Ishikawa (cell line): ENCODE results near the gene SLC39A6.

ENCODE experiments used
- CEBPB ChIP-seq: IDR thresholded peaks from 2 replicates; pipeline ENCODE4 v1.6.1; 2012
- CREB1 ChIP-seq: IDR thresholded peaks from 2 replicates; pipeline ENCODE4 v1.6.1; 2012; ENCODE audit warnings: low read depth
- EGR1 ChIP-seq: IDR thresholded peaks from 2 replicates; pipeline ENCODE4 v1.6.1; 2012
- EP300 ChIP-seq: IDR thresholded peaks from 2 replicates; pipeline ENCODE4 v1.6.1; 2012; ENCODE audit warnings: borderline replicate concordance
- FOXM1 ChIP-seq: IDR thresholded peaks from 2 replicates; pipeline ENCODE4 v1.6.1; 2012; ENCODE audit warnings: low read depth, borderline replicate concordance
- NFIC ChIP-seq: IDR thresholded peaks from 2 replicates; pipeline ENCODE4 v1.6.1; 2012
- RAD21 ChIP-seq: IDR thresholded peaks from 2 replicates; pipeline ENCODE4 v1.6.1; 2012; ENCODE audit warnings: low read depth
- REST ChIP-seq: IDR thresholded peaks from 2 replicates; pipeline ENCODE4 v1.6.1; 2012; ENCODE audit warnings: low read depth, mild to moderate bottlenecking
- TAF1 ChIP-seq: IDR thresholded peaks from 2 replicates; pipeline ENCODE4 v1.6.1; 2012; ENCODE audit warnings: low read depth, mild to moderate bottlenecking
- TCF12 ChIP-seq: IDR thresholded peaks from 2 replicates; pipeline ENCODE4 v1.6.1; 2012; ENCODE audit warnings: low read depth
- TEAD4 ChIP-seq: IDR thresholded peaks from 2 replicates; pipeline ENCODE4 v1.6.1; 2012
- USF1 ChIP-seq: IDR thresholded peaks from 2 replicates; pipeline ENCODE4 v1.6.1; 2012
- YY1 ChIP-seq: IDR thresholded peaks from 2 replicates; pipeline ENCODE4 v1.6.1; 2012; ENCODE audit warnings: low read depth
- ZBTB7A ChIP-seq: IDR thresholded peaks from 2 replicates; pipeline ENCODE4 v1.6.1; 2012; ENCODE audit warnings: low read depth
- TF ChIP-seq, protein P1 (sequence below): IDR thresholded peaks from 2 replicates; pipeline ENCODE4 v1.6.1; 2012

Gene SLC39A6

GRCh38 chr18:36066686-36067054 lies 62.5 kb downstream of the SLC39A6 start:
- no peak for TF ChIP-seq USF1
- no peak for TF ChIP-seq TEAD4
- TF ChIP-seq NFIC, result no peak
- no peak for TF ChIP-seq TAF1
- no peak for TF ChIP-seq ZBTB7A
- no peak for TF ChIP-seq YY1
- no peak for TF ChIP-seq RAD21
- TF ChIP-seq, protein P1, sequence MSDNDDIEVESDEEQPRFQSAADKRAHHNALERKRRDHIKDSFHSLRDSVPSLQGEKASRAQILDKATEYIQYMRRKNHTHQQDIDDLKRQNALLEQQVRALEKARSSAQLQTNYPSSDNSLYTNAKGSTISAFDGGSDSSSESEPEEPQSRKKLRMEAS, result no peak
- TF ChIP-seq CREB1, result no peak
- no peak for TF ChIP-seq EP300
- no peak for TF ChIP-seq REST
- no peak for TF ChIP-seq EGR1

DNA sequence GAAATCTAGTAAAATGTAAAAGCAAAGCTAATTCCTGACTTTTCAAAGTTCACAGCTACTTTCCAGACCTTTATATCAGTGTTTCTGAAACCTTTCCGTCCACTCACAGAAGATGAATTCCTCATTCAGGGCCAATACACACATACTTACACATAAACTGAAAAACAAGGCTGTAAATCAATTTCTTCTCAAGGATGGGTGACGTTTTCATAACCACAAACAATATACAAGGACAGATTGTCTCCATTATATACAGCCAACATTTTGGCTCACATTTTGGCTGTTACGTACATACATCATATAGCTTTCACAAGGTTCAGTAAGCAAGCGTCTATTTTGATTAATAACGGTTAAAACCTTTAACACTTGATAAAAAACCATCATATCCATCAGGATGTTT lies 63.1 kb downstream of the SLC39A6 start:
- TF ChIP-seq FOXM1 (no peak), EGR1 (no peak), CREB1 (no peak)

DNA sequence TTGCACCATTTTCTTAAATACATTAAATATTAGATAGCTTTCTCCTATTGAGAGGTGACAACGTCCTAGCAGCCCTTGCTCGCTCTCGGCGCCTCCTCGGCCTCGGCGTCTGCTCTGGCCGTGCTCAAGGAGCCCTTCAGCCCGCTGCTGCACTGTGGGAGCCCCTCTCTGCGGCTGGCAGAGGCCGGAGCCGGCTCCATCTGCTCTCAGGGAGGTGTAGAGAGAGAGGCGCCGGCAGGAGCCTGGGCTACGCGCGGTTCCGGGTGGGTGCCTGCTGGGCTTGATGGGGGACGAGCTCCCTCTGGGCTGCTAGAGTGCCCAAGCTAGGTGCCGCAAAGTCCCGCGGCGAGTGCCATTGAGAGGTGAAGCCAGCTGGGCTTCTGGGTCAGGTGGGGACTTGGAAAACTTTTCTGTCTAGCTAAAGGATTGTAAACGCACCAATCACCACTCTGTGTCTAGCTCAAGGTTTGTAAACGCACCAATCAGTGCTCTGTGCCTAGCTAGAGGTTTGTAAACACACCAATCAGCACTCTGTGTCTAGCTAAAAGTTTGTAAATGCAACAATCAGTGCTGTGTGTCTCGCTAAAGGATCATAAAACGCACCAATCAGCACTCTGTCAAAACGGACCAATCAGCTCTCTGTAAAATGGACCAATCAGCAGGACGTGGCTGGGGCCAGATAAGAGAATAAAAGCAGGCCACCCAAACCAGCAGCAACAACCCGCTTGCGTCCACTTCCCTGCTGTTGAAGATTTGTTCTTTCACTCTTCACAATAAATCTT lies 64.9 kb downstream of the SLC39A6 start:
- TF ChIP-seq CEBPB (no peak), TEAD4 (no peak), EGR1 (no peak), CREB1 (no peak), FOXM1 (no peak), YY1 (no peak), USF1 (no peak), TCF12 (no peak), TAF1 (no peak), ZBTB7A (no peak), NFIC (no peak), EP300 (no peak)
- TF ChIP-seq, protein P1, result no peak

DNA sequence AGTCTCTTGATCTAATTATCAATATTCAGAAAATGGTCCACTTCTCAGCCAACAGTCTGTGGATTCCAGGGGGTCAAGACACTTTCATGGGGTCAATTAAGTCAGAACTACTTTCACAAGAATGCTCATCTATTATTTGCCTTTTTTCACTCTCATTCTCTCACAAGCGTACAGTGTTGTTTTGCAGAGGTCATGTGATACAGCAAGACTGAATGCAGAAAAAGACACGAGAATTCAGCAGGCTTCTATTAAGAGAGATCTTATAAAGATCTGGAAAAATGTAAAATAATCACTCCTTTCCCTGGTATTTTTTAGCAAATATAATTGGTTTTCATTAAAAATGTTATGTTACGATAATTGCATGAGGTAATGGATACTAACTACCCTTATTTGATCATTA lies 70.5 kb downstream of the SLC39A6 start:
- TF ChIP-seq EGR1, result no peak
- no peak for TF ChIP-seq YY1
- TF ChIP-seq CEBPB, result no peak
- TF ChIP-seq ZBTB7A, result no peak
- TF ChIP-seq TAF1, result no peak
- no peak for TF ChIP-seq FOXM1
- TF ChIP-seq REST, result no peak
- no peak for TF ChIP-seq NFIC
- TF ChIP-seq EP300, result no peak
- TF ChIP-seq TCF12, result no peak
- no peak for TF ChIP-seq RAD21
- TF ChIP-seq USF1, result no peak
